ENCODE data around the gene ETFB. TPM values are rescaled to one million over a fixed set of nuclear protein-coding genes. Genes with fewer than 3 reads are reported as not detected.

Gene ETFB
- total RNA-seq, 1 donor from 2014 or later: 114 TPM

DNA sequence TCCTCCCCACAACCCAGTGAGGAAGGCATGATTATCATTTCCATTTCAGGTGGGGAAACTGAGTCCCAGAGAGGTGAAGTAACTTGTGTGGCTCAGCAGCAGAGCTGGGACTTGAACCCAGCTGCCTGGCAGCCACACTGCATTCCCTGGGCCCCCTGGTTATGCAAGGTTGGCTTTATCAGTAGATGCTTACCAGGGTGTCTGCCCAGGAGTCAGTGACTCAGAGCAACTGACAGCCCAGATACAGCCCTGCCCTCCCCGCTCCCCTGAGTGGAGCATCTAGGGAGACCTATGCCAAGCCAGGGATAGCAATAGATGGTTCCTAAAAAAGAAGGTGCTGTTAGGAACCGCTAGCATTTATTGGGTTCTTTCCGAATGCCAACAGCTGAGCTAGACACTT is 48.8 kb downstream of the ETFB start:
- intact Hi-C loops (cut with DNase I): no loop called here
- no peaks in the 10 kb centered on the region for H3K27me3 ChIP-seq
- no peak overlapping the region for H3K4me3 ChIP-seq
- H3K36me3 ChIP-seq: no peaks in the 10 kb centered on the region
- no peak for DNase-seq (ENCODE audit: extremely low spot score in 2 of 2)
- H3K9me3 ChIP-seq: no peaks in the 10 kb centered on the region
- no peaks in the 10 kb centered on the region for H3K4me1 ChIP-seq
- no peak overlapping the region for H3K27ac ChIP-seq
- no peak for TF ChIP-seq POLR2AphosphoS5 (IDR thresholded peaks at IDR 0.05; ENCODE audit: insufficient read depth in 1 of 2, low read depth in 1 of 2)
- TF ChIP-seq, protein P1, sequence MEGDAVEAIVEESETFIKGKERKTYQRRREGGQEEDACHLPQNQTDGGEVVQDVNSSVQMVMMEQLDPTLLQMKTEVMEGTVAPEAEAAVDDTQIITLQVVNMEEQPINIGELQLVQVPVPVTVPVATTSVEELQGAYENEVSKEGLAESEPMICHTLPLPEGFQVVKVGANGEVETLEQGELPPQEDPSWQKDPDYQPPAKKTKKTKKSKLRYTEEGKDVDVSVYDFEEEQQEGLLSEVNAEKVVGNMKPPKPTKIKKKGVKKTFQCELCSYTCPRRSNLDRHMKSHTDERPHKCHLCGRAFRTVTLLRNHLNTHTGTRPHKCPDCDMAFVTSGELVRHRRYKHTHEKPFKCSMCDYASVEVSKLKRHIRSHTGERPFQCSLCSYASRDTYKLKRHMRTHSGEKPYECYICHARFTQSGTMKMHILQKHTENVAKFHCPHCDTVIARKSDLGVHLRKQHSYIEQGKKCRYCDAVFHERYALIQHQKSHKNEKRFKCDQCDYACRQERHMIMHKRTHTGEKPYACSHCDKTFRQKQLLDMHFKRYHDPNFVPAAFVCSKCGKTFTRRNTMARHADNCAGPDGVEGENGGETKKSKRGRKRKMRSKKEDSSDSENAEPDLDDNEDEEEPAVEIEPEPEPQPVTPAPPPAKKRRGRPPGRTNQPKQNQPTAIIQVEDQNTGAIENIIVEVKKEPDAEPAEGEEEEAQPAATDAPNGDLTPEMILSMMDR (IDR thresholded peaks at IDR 0.05): no peak
- no peak for TF ChIP-seq POLR2A (IDR thresholded peaks at IDR 0.05)

DNA sequence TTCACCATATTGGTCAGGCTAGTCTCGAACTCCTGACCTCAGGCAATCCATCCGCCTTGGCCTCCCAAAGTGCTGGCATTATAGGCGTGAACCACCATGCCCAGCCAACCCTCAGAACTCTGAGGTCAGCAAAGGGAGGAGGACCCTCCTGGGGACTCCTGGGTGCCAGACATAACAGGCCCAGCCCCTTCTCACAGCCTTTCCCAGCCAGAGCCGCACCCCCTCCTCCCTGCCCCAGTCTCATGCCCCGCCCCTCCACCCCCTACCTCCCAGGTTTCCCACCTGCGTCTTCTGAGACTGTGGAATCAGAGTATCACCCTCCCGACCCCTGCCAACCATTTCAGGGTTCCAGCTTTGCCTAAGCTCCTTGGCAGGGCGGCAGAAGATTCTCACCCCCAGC is 49.5 kb downstream of the ETFB start:
- Histone ChIP-seq H3K27me3 (no peaks in the 10 kb centered on the region), H3K9me3 (no peaks in the 10 kb centered on the region), H3K27ac (no peak overlapping the region), H3K4me3 (no peak overlapping the region), H3K36me3 (no peaks in the 10 kb centered on the region), H3K4me1 (no peaks in the 10 kb centered on the region)
- TF ChIP-seq POLR2AphosphoS5 (IDR thresholded peaks at IDR 0.05; ENCODE audit: insufficient read depth in 1 of 2, low read depth in 1 of 2): no peak
- TF ChIP-seq, protein P1 (IDR thresholded peaks at IDR 0.05): no peak
- no peak for TF ChIP-seq POLR2A (IDR thresholded peaks at IDR 0.05)
- DNase-seq (ENCODE audit: extremely low spot score in 2 of 2): no peak
- intact Hi-C loops (cut with DNase I): no loop called here

DNA sequence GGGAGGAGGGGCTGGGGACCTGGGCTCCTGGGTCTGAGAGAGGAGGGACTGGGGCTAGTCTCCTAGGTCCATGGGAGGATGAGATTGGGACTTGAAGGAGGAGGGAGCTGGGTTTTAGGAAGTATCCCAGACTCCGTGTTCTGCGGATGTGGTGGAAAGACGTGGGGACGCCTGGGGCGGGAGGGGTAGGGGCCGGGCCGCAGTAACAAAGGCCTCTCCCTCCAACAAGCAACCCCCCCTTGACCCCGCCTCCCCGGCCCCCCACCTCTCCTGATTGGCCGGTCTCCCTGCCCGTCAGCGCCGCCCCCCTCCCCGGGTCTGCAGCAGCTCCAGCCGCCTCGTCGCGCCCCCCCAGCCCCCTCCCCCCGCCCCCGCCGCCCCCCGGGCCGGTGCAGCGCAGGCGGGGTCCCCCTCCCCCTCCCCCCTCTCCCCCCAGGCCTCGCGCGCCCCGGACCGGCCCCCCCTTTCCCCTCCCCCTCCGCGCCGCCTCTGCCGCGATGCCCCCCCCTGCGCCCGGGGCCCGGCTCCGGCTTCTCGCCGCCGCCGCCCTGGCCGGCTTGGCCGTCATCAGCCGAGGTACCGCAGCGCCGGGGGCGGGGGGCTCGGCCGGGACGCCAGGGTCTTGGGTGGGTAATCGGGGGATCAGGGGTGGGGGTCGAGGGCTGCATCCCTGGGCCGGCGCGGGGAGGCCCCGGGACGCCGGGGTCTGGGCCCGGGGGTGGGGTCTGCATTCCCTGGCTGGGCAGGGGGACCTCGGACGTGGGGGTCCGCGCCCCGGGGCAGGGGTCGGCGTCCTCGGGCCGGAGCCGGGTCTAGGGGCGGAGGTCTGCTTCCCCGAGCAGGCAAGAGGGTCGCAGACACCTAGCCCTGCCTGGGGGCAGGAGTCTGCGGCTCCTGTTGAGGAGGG is 54.6 kb downstream of the ETFB start, which contains the start of gene IGLON5:
TSS of gene IGLON5 (plus strand) at position 294 of the 907 bp plus-strand sequence. CDS start at position 498, 204 bp downstream.
- intact Hi-C loops (cut with DNase I): no loop called here
- no peaks in the 10 kb centered on the region for H3K4me1 ChIP-seq
- TF ChIP-seq POLR2A (IDR thresholded peaks at IDR 0.05): no peak
- TF ChIP-seq POLR2AphosphoS5 (IDR thresholded peaks at IDR 0.05; ENCODE audit: insufficient read depth in 1 of 2, low read depth in 1 of 2): no peak
- TF ChIP-seq, protein P1 (IDR thresholded peaks at IDR 0.05): no peak
- no peaks in the 10 kb centered on the region for H3K9me3 ChIP-seq
- H3K27me3 ChIP-seq: no peaks in the 10 kb centered on the region
- no peak within 1 kb of the TSS for H3K4me3 ChIP-seq
- H3K36me3 ChIP-seq: no peaks in the 10 kb centered on the region
- H3K27ac ChIP-seq: no peak within 1 kb of the TSS
- DNase-seq (ENCODE audit: extremely low spot score in 2 of 2): no peak

DNA sequence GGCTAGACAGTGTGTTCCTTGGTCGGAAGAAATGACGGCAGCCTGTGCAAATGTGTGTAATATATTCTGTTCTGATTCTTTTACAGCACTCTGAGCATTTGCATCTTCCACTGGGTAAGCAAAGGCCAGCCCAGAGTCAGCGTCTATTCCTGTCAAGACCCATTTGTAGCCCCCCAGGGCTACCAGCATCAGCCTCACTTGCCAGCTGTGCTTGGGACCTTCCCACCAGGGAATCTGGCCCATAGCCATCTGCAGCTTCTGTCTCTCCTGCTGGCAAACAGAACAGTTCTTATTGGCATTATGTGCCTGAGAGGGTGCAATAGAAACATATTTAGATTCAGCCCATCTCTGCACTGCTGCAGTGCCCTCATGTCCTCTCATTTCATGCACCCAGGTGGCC is 60.7 kb downstream of the ETFB start:
- Histone ChIP-seq H3K36me3 (no peaks in the 10 kb centered on the region), H3K9me3 (no peaks in the 10 kb centered on the region), H3K4me3 (no peak overlapping the region), H3K27me3 (no peaks in the 10 kb centered on the region), H3K4me1 (no peaks in the 10 kb centered on the region), H3K27ac (no peak overlapping the region)
- TF ChIP-seq, protein P1 (IDR thresholded peaks at IDR 0.05): no peak
- no peak for TF ChIP-seq POLR2AphosphoS5 (IDR thresholded peaks at IDR 0.05; ENCODE audit: insufficient read depth in 1 of 2, low read depth in 1 of 2)
- TF ChIP-seq POLR2A (IDR thresholded peaks at IDR 0.05): no peak
- no peak for DNase-seq (ENCODE audit: extremely low spot score in 2 of 2)
- intact Hi-C loops (cut with DNase I): no loop called here

DNA sequence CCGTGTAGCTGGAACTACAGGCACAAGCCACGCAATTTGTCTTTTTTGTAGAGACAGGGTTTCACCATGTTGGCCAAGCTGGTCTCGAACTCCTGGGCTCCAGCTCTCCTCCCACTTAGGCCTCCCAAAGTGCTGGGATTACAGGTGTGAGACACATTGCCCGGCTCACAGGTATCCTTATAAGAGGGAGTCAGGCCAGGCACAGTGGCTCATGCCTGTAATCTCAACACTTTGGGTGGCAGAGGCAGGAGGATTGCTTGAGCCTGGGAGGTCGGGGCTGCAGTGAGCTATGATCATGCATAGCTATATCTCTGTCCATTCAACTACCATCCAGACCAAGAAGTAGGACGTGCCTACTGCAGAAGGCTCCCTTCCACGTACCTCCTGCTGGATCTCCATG is 64.9 kb downstream of the ETFB start:
- H3K27me3 ChIP-seq: no peaks in the 10 kb centered on the region
- no peaks in the 10 kb centered on the region for H3K4me1 ChIP-seq
- no peak for TF ChIP-seq POLR2AphosphoS5 (IDR thresholded peaks at IDR 0.05; ENCODE audit: insufficient read depth in 1 of 2, low read depth in 1 of 2)
- TF ChIP-seq, protein P1 (IDR thresholded peaks at IDR 0.05): no peak
- intact Hi-C loops (cut with DNase I): no loop called here
- no peak overlapping the region for H3K27ac ChIP-seq
- H3K36me3 ChIP-seq: no peaks in the 10 kb centered on the region
- H3K4me3 ChIP-seq: no peak overlapping the region
- no peaks in the 10 kb centered on the region for H3K9me3 ChIP-seq
- DNase-seq (ENCODE audit: extremely low spot score in 2 of 2): no peak

Data from vagina (tissue), 2 donors.